Measurements from ENCODE around the gene DPAGT1.

DNA sequence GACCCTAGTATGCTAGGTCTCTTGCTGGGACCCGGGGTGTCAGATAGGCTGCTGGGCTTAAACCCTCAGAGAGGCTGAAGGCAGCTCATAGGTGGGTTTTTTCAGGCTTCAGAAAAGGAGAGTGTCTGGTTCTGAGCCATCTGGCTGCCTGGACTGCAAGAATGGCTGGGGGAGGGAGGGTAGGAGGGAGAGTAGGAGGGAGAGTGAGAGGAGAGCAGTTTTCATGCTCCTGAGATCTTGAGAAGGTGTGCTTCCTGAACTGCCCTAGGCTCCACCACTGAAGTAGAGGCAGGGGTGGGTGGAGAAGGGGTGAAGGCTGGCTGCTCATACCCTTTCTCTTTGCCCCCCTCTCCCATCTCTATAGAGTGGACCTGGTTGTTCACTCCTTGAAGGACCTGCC is 12.3 kb downstream of the DPAGT1 start:
- TF ChIP-seq, protein P1, sequence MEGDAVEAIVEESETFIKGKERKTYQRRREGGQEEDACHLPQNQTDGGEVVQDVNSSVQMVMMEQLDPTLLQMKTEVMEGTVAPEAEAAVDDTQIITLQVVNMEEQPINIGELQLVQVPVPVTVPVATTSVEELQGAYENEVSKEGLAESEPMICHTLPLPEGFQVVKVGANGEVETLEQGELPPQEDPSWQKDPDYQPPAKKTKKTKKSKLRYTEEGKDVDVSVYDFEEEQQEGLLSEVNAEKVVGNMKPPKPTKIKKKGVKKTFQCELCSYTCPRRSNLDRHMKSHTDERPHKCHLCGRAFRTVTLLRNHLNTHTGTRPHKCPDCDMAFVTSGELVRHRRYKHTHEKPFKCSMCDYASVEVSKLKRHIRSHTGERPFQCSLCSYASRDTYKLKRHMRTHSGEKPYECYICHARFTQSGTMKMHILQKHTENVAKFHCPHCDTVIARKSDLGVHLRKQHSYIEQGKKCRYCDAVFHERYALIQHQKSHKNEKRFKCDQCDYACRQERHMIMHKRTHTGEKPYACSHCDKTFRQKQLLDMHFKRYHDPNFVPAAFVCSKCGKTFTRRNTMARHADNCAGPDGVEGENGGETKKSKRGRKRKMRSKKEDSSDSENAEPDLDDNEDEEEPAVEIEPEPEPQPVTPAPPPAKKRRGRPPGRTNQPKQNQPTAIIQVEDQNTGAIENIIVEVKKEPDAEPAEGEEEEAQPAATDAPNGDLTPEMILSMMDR (IDR thresholded peaks at IDR 0.05) = no peak
- no peak for TF ChIP-seq POLR2A (IDR thresholded peaks at IDR 0.05)

Measured in adrenal gland (tissue), 5 donors.